ENCODE data around the gene SORBS2.

GRCh38 chr4:185624259-185624589 is 187.8 kb downstream of the SORBS2 start:
- TF ChIP-seq POLR2A (IDR thresholded peaks at IDR 0.05; ENCODE audit: low read length) (no peak), GATA1 (IDR thresholded peaks at IDR 0.05; ENCODE audit: low read depth, low read length) (no peak)

Data from erythroblast (primary cell).